ENCODE measurements around the gene CAPN1.

GRCh38 chr11:65226103-65226442, 44.3 kb downstream of the CAPN1 start:
- no peak for TF ChIP-seq TEAD4 (IDR thresholded peaks at IDR 0.05)
- TF ChIP-seq EP300 (IDR thresholded peaks at IDR 0.05; ENCODE audit: borderline replicate concordance), result no peak
- no peak for TF ChIP-seq FOXM1 (IDR thresholded peaks at IDR 0.05; ENCODE audit: borderline replicate concordance, low read depth)
- no peak for TF ChIP-seq YY1 (IDR thresholded peaks at IDR 0.05; ENCODE audit: low read depth)
- TF ChIP-seq TAF1 (IDR thresholded peaks at IDR 0.05; ENCODE audit: low read depth), result no peak
- TF ChIP-seq NFIC (IDR thresholded peaks at IDR 0.05), result no peak
- no peak for TF ChIP-seq REST (IDR thresholded peaks at IDR 0.05; ENCODE audit: low read depth)

Measured in Ishikawa (cell line).